Activated T-helper 9 cell treated with anti-CD3 and anti-CD28 coated beads, Interleukin-2, amount 50 U/mL, for 16 hours (primary cell): Measurements from ENCODE around the gene ACOX1.
"Not testable (repeated sequence)": the region's sequence is repeated elsewhere in the genome, so short reads cannot be mapped to it uniquely, and the experiment has no call there.

ENCODE experiments used
- DNase-seq: peaks from one replicate; pipeline ENCODE4 v3.0.0-alpha.2; 2020; ENCODE audit warnings: low read depth

Gene ACOX1

GRCh38 chr17:75981019-75981615, 2.2 kb upstream of the ACOX1 start:
- no peak for DNase-seq

- no peak for DNase-seq
Measured at GRCh38 chr17:75980188-75981018, 1.4 kb upstream of the ACOX1 start.

DNA sequence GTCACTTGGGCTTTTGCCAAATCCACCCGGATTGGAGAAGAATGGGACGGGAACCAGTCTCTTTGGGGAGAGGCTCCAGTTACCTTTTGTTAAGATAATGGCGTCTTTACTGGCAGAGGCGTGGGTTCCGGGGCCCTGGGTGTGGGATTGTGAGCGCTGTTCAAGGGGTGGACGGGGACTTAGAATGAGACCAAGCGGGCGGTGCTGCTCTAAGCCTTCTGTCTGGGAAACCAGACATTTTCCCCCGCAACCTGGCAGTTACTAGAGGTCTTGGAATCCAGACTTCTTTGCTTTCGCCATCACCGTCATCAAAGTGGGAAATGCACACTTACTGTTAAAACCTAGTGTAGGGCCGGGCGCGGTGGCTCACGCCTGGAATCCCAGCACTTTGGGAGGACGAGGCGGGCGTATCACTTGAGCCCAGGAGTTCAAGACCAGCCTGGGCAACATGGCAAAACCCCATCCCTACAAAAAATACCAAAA, 780 bp upstream of the ACOX1 start:
- DNase-seq = no peak

DNA sequence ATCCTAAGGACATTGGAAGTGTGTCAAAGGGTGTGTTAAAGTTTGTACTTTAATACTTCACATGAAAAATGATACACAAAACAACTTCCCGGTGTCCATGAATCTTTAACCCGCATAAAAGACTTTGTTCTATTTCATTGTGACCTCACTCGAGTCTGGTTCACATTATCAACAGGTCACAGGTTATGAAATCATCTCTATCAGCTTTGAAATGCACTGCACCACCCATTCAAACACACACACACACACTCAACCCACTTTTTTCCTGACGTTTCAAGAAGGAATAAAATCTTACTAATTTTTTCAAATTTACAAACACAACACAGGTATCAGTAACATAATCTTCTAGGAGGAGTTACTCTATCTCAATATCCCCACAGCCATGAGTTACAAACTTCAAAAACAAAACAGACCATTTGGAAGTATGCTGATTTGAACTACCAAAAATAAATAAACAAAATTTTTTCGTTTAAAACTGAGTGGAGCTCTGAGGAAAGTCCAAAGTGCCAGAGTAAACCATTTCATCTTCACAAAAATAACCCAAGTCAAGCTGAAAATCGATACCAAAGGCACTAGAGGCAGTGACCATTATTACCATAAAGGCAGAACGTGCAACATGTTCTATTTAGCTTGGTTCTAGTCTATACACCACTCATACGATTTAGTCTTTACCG, 2.7 kb downstream of the ACOX1 start:
- no peak for DNase-seq

GRCh38 chr17:75975757-75976174, 3.2 kb downstream of the ACOX1 start:
- no peak for DNase-seq

DNA sequence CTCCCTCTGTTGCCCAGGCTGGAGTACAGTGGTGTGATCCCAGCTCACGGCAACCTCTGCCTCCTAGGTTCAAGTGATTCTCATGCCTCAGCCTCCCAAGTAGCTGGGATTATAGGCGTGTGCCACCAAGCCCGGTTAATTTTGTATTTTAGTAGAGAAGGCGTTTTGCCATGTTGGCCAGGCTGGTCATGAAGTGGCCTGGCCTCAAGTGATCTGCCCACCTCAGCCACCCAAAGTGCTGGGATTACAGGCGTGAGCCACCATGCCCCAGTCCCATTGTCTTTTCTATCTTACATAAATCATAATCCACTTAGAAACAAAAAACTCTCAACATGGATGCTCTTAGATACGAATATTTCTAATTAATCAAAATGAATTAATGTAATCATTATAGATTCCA, 3.8 kb downstream of the ACOX1 start:
- not testable (repeated sequence) for DNase-seq

GRCh38 chr17:75970626-75971025, 8.3 kb downstream of the ACOX1 start:
- DNase-seq = no peak

- no peak for DNase-seq
Measured at GRCh38 chr17:75970011-75970523, 8.9 kb downstream of the ACOX1 start.

- DNase-seq = not testable (repeated sequence)
Measured at GRCh38 chr17:75969044-75969443, 9.9 kb downstream of the ACOX1 start.

- DNase-seq = no peak
Measured at GRCh38 chr17:75965468-75965867, 13.5 kb downstream of the ACOX1 start.

DNA sequence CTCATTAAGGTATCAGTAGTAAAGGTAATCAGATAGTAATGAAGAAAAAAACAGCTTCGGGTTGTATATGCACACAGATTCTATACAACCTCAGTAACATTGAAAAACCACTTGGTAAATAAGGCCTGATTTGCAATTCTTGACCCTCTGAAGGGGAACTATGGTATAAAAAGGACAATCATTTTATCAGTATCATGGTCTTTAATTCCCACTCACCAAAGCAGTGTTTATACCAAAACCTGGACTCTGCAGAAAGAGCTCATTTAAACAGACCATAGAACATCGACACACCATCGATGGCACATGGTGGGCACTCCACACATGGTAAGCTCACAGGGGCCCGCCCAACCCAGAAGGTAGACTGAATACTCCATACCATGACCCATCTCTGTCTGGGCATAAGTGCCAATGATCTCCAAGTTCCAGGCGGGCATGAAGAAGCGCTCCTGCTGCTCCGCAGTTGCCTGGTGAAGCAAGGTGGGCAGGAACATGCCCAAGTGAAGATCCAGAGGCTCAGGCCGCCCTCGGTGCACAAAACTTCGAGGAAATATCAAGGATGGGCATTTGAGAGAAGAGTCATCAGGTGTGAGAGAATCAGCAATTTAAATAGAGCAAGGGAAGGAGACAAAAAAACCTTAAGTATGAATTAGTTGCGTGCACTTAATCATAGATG, 19.0 kb downstream of the ACOX1 start:
- no peak for DNase-seq

GRCh38 chr17:75959051-75959838, 19.7 kb downstream of the ACOX1 start:
- DNase-seq = no peak

GRCh38 chr17:75950855-75951554, 28.0 kb downstream of the ACOX1 start:
- no peak for DNase-seq

DNA sequence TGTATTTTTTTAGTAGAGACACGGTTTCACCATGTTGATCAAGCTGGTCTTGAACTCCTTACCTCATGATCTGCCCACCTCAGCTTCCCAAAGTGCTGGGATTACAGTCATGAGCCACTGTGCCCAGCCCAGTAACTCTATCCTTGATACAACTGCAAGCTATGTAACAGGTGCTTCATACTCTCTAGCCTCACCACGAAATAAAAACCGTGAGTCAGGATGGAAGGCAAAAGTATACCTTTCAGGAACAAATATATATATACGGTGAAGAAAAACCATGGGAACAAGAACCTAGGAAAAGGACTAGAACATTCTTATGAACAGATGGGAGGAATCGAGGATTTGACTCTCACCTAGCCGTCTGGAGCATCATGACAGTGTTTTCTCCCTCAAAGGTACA, 28.5 kb downstream of the ACOX1 start:
- no peak for DNase-seq

- no peak for DNase-seq
Measured at GRCh38 chr17:75945211-75945610, 33.8 kb downstream of the ACOX1 start.

GRCh38 chr17:75943491-75943890, 35.5 kb downstream of the ACOX1 start:
- DNase-seq = no peak

DNA sequence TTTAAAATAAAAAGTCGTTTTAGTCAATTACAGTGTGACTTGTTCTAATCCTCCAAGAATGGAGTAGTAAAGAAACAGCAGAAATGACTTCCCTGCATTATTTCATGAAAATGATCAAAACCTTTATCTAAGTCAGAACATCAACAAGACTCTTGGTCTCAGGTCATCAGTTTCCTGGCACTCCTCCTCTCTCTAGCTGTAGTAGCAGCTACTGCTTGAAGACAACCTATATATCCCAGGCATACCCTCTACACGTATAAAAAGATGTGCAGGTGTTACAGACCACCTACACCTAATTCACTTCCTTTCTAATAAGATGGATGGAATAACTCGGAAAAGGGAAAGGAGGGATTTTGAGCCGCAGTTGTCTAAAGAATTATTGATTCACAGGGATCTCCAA, 36.5 kb downstream of the ACOX1 start:
- DNase-seq = no peak

DNA sequence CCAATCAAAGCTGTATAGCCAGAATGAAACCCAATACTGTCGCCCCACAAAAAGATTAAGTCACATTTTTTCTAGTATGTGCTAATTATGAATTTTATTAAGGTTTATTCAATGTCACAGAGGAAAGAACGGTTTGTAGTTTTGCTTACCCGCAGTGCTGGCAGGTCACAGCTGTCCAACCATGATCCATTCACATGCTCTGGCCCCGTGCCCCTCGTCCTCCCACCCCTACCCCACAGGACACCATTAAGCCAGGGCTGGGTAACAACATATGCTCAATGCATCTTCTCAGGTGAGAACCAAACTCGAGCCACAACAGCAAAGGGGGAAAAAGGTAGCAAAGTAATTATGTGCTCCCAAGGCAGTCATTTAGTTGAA, 37.5 kb downstream of the ACOX1 start:
- DNase-seq = no peak

DNA sequence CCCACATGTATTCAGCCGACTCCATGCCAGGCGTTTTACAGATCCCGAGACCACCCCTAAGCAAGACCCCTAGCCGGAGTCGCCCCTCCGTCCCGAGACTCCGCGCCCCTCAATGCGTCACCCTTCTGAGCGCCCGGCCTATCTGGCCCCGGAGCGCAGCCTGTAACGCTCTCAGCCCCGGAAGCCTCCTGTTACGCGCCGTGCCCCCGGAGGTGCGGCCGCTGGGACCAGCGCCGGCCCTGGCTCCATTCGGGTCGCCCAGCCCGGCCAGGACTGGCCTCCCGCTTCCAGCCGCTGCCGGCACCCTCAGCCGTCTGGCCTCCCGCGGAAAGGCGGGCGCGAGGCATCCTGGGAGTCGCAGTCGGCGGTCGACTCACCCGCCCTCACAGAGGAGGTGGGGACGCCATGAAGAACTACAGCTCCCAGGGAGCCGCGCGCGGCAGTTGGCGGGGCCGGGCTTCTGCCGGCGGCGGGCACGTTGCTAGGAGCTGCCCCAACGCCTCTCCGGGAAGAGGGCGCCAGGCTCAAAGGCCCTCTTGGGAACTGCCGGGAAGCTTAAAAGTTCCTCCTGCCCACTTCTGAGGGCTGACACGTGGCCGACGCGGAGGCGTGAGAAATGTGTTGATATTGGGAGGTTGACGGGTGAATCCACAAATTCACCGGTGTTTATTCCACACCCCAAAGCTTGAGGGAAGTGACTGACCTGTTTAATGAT, 38.1 kb downstream of the ACOX1 start, which contains the start of gene FBF1:
Gene FBF1 (minus strand): TSS at position 316 of the 715 bp plus-strand sequence. CDS start 2,893 bp downstream, outside the sequence.
- peak; percentile 83 for DNase-seq

DNA sequence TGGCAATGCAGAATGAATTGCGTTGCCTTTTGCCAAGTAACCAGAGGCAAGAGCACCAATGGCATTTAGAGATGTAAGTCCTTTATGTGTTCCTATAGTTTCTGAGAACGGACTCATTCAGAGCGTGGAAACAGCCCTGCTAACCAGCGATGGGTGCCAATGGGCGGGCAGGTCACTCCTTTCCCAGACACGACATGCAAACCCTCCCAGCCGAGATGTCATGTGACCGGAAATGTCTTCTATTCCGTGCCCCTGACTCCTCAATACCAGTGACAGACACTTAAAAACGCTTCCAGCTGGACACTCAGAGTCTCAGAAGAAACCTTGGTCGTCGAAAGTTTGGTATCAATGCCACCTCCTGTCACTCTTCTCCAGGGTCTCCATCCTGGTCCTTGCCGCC, 41.3 kb downstream of the ACOX1 start:
- DNase-seq = no peak
